Skeletal muscle satellite cell (primary cell): ENCODE results near the gene PPA1.
"Not testable (repeated sequence)": the region's sequence is repeated elsewhere in the genome, so short reads cannot be mapped to it uniquely, and the experiment has no call there.

Experiments used
- H3K27me3 ChIP-seq: 2 replicates; pipeline ENCODE4 v1.7.0; 2013; ENCODE audit warnings: low read length; ENCODE audit not compliant: control insufficient read depth, insufficient read depth
- H3K36me3 ChIP-seq: 2 replicates; pipeline ENCODE4 v1.7.0; 2013; ENCODE audit warnings: mild to moderate bottlenecking, control low read depth, low read length; ENCODE audit not compliant: insufficient read depth
- H3K4me1 ChIP-seq: 2 replicates; pipeline ENCODE4 v1.7.0; 2013; ENCODE audit warnings: low read length; ENCODE audit not compliant: control insufficient read depth, insufficient read depth
- H3K4me2 ChIP-seq: 2 replicates; pipeline ENCODE4 v1.7.0; 2013; ENCODE audit warnings: mild to moderate bottlenecking, low read length
- H3K4me3 ChIP-seq: 2 replicates; pipeline ENCODE4 v1.7.0; 2013; ENCODE audit warnings: low read length
- H3K9ac ChIP-seq: 2 replicates; pipeline ENCODE4 v1.7.0; 2013; ENCODE audit warnings: mild to moderate bottlenecking, low read depth, low read length, moderate library complexity
- H3K9me3 ChIP-seq: replicated peaks from 2 replicates; pipeline ENCODE4 v1.7.0; 2013; ENCODE audit warnings: mild to moderate bottlenecking, control low read depth, low read length

Gene PPA1

DNA sequence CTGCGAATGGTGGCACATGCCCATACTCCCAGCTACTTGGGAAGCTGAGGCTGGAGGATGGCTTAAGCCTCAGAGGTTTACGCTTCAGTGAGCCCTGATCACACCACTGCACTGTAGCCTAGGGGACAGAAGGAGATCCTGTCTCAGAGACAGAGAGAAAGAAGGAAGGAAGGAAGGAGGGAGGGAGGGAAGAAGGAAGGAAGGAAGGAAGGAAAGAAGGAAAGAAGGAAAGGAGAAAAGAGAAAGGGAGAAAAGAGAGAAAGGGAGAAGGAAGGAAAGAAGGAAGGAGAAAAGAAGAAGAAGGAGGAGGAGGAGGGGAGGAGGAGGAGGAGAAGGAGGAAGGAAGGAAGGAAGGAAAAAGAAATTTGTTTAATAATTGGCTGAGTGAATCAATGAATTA lies 49.9 kb downstream of the PPA1 start:
- peaks cover 15% of the 10 kb centered on the region for H3K27me3 ChIP-seq
- peaks cover 6% of the 10 kb centered on the region for H3K9me3 ChIP-seq
- H3K4me1 ChIP-seq: no peaks in the 10 kb centered on the region
- H3K4me2 ChIP-seq: no peak overlapping the region
- no peaks in the 10 kb centered on the region for H3K36me3 ChIP-seq
- no peak overlapping the region for H3K9ac ChIP-seq
- H3K4me3 ChIP-seq: no peak overlapping the region

DNA sequence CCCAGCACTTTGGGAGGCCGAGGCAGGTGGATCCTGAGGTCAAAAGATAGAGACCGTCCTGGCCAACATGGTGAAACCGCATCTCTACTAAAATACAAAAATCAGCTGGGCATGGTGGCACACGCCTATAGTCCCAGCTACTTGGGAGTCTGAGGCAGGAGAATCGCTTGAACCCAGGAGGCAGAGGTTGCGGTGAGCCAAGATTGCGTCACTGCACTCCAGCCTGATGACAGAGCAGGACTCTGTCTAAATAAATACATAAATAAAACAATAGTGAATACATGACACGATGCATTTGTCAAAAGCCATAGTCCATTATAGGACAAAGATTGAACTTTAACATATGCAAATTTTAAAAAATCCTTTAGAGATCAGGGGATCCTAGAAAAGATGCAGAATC lies 54.0 kb downstream of the PPA1 start:
- H3K4me2 ChIP-seq, H3K36me3 ChIP-seq, H3K4me3 ChIP-seq, H3K9ac ChIP-seq, H3K4me1 ChIP-seq, H3K9me3 ChIP-seq: not testable (repeated sequence)
- H3K27me3 ChIP-seq: peaks cover 11% of the 10 kb centered on the region

DNA sequence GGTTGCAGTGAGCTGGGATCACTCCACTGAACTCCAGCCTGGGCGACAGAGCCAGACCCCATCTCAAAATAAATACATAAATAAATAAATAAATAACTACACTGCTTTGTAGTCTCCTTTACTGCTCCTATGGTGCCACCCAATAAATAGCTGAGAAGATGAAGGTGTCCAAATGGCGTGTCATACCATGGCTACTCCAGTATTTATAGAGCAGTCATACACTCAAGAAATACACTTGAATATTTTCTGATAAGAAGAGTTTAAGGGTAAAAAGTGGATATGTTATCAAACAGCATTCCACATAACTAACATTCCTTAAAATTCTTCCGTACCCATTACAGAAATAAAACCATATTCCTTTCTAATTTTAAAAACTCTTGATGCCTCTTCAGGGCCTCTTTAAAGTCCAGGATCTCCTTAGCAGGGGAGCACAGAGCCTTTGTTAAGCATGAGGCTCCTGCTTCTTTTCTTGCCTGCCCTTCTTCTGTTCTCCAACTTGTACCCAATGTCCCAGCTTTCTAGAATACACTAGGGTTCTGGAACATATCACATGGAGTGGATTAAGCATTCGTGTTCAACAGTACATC lies 55.0 kb downstream of the PPA1 start:
- Histone ChIP-seq H3K4me3 (no peak overlapping the region), H3K4me2 (no peak overlapping the region), H3K9ac (no peak overlapping the region), H3K4me1 (peaks cover 6% of the 10 kb centered on the region), H3K27me3 (peaks cover 6% of the 10 kb centered on the region), H3K36me3 (no peaks in the 10 kb centered on the region), H3K9me3 (peaks cover 6% of the 10 kb centered on the region)

DNA sequence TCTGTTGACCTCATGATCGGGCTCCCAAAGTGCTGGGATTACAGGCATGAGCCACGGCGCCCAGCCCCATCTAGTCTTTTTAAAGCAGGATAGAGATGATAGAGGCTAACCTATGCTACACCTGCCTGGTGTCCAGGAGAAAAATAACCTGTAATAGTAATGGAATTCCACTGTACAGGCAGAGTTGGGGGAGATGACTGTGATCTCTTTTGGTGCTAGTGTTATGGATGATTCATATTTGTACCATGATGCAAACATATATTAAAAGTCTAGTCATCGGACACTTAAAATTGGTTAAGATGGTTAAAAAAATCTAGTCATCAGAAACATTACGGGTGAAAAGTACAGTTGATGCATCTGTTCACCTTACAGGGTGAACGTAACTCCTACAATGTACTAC lies 56.8 kb downstream of the PPA1 start:
- Histone ChIP-seq H3K4me1 (peaks cover 6% of the 10 kb centered on the region), H3K4me3 (no peak overlapping the region), H3K9me3 (peaks cover 6% of the 10 kb centered on the region), H3K9ac (no peak overlapping the region), H3K4me2 (no peak overlapping the region), H3K27me3 (no peaks in the 10 kb centered on the region), H3K36me3 (no peaks in the 10 kb centered on the region)

DNA sequence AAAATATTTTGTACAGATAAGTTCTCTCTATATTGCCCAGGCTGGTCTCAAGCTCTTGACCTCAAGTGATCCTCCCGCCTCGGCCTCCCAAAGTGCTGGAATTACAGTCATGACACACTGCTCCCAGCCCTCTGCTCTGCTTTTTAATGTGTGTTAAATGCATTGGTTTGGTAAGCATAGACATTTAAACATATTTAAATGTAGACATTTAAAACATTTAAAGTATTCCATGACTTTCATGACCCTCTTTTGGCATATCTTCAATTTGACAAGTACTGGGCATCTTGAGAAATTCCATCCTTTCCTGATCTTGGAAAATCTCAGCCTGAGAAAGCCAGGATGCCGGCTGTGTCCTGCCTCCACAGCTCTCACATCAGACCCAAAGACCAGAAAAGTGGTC lies 57.7 kb downstream of the PPA1 start:
- no peak overlapping the region for H3K4me2 ChIP-seq

DNA sequence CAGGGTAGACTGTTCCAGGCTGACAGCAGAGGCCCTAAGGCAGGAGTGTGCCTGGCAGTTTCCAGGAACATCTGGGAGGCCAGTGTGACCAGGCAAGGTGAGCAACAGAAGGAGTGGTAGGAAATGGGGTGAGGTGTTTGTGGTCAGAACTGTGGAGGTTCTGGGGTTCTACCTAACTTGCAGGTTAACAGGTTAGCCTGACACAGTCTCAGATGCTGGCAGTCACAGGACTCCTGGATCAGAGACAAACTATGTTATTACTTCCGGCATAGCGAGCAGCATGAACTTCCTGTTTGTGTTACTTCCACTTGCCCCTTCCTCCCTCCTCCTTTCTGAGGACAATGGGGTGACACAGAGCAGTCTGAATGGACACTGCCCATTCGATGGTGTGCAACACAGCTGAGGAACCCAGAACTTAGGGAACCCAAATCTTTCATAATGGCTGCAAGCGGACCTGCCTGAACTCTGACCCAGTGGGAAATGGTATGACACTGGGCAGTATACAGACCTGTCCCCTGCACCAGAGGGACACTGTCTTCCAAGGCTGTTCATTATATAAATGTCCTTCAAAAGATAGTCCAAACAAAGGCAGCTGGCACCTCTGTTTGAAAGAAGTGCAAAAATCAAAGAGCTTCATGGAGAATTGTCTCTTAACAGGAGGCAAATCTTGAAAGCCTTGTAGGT lies 59.0 kb downstream of the PPA1 start:
- peaks cover 11% of the 10 kb centered on the region for H3K4me1 ChIP-seq
- no peak overlapping the region for H3K9ac ChIP-seq
- no peaks in the 10 kb centered on the region for H3K36me3 ChIP-seq
- H3K9me3 ChIP-seq: no peaks in the 10 kb centered on the region
- no peak overlapping the region for H3K4me3 ChIP-seq
- no peaks in the 10 kb centered on the region for H3K27me3 ChIP-seq
- H3K4me2 ChIP-seq: no peak overlapping the region

More for the DNA sequence above, 57.7 kb downstream of the PPA1 start:
- no peak overlapping the region for H3K4me3 ChIP-seq
- no peaks in the 10 kb centered on the region for H3K36me3 ChIP-seq
- no peak overlapping the region for H3K9ac ChIP-seq
- H3K27me3 ChIP-seq: no peaks in the 10 kb centered on the region
- H3K9me3 ChIP-seq: peaks cover 6% of the 10 kb centered on the region
- H3K4me1 ChIP-seq: peaks cover 11% of the 10 kb centered on the region

DNA sequence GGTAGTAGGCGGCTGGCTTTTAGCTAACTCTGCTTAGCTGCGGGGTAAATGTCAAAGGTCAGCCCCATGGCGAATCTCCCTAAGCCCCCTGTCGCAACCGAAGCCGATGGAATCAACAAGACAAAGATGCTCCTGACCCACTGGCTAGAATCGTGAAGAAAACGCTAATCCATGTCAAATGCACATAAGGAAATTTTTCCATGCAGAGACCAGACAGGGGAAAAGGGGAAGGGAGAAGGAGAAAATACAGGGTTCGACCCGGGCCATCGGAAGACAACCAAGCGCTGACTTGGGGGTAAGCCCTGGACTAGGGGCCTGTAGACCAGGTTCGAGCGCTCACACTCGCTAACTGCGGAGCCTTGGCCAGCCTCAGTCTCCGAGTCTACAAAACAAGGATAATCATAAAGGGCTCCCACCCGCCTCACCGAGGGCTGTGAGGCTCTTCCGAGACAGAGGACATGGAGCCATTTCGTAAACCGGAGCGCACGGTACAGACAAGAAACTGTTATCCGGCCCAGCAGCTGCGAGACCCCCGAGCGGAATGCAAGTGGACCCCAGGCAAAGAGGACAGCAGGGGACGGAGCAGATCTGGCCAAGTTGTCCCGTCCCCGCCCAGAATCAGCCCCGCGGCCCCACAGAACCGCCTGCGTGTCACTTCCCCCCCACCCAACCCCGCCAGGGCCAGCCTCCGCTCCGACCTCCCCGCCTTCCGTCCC lies 63.4 kb downstream of the PPA1 start:
- Histone ChIP-seq H3K4me1 (peaks cover 33% of the 10 kb centered on the region), H3K9me3 (no peaks in the 10 kb centered on the region), H3K27me3 (no peaks in the 10 kb centered on the region), H3K9ac (peak overlapping the region; percentile 99), H3K4me2 (peak overlapping the region; percentile 88), H3K36me3 (peaks cover 27% of the 10 kb centered on the region), H3K4me3 (peak overlapping the region; percentile 93)

DNA sequence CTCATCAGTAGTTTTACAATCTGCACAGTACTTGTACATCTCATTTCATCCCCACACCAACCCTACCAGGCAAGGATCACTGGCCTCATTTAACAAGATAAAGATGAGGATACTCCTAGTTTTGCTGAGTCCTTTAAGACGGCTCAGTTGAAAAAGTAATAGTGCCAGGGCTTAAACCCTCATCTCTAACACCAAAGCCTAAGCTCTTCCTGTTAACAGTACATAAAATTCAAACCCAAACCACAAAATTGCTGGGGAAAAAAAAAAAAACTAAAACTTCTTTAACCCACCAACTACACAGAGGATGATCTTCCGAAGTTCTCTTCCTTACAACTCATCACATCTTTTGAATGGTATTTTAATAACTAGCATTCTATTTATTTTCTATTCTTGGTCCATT lies 64.2 kb downstream of the PPA1 start:
- H3K4me1 ChIP-seq: peaks cover 30% of the 10 kb centered on the region
- H3K9ac ChIP-seq: peak overlapping the region; percentile 99

DNA sequence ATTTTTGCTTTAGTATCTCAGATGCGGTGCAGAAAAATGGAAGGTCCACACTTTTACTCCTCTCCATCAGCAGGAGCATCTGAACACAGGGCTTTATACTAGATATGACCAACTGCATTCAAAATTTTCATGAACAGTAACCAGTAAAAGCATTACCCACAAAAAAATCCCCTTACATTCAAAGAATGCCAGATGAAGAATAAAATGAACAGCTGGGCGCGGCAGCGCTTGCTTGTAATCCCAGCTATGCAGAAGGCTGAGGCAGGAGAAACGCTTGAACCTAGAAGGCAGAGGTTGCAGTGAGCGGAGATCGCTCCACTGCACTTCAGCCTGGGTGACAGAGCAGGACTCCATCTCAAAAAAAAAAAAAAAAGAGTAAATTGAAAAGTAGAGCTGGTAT lies 66.0 kb downstream of the PPA1 start:
- Histone ChIP-seq H3K4me2 (peak overlapping the region; percentile 88), H3K27me3 (no peaks in the 10 kb centered on the region), H3K4me1 (peaks cover 32% of the 10 kb centered on the region), H3K4me3 (peak overlapping the region; percentile 48), H3K9ac (peak overlapping the region; percentile 39), H3K9me3 (no peaks in the 10 kb centered on the region), H3K36me3 (peaks cover 48% of the 10 kb centered on the region)

More for the DNA sequence above, 64.2 kb downstream of the PPA1 start:
- H3K9me3 ChIP-seq: no peaks in the 10 kb centered on the region
- peak overlapping the region; percentile 88 for H3K4me2 ChIP-seq
- no peaks in the 10 kb centered on the region for H3K27me3 ChIP-seq
- H3K4me3 ChIP-seq: peak overlapping the region; percentile 93
- H3K36me3 ChIP-seq: peaks cover 35% of the 10 kb centered on the region

DNA sequence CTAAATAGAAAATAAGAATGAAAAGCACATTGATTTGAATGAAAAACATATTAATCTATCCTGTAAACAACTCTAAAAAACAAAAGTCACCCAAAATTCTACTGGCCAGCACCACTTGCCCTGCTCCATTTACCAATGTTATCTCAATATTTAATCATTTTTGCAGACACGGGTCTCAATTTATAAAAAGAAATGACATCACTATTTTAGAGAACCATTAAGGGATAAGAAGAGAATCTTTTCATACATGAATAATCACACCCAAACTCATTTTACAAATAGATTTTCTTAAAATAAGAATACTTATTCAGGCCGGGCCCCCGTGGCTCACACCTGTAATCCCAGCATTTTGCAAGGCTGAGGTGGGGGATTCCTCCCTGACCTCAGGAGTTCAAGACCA lies 66.8 kb downstream of the PPA1 start:
- no peak overlapping the region for H3K4me2 ChIP-seq
- peaks cover 56% of the 10 kb centered on the region for H3K36me3 ChIP-seq
- H3K4me1 ChIP-seq: peaks cover 32% of the 10 kb centered on the region
- no peak overlapping the region for H3K4me3 ChIP-seq
- H3K9me3 ChIP-seq: no peaks in the 10 kb centered on the region
- no peaks in the 10 kb centered on the region for H3K27me3 ChIP-seq
- H3K9ac ChIP-seq: no peak overlapping the region

DNA sequence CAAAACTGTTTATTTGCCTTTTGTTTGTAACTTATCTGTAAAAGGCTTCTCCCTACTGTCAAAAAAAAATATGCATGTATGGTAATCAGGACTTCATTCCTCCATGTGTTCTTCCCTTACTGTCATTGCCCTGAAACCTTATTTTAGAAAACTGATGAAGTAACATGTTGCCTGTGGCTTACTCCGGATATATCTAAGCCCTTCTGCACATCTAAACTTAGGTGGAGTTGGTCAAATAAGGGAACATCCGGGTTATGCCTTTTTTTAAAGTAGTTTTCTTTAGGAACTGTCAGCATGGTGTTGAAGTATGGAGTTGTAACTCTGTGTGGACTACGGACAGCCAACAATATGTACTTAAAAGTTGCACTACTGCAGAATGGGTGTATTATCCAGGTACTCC lies 69.1 kb downstream of the PPA1 start:
- no peaks in the 10 kb centered on the region for H3K9me3 ChIP-seq
- no peak overlapping the region for H3K4me3 ChIP-seq
- H3K9ac ChIP-seq: no peak overlapping the region
- peaks cover 74% of the 10 kb centered on the region for H3K36me3 ChIP-seq
- H3K4me1 ChIP-seq: peaks cover 27% of the 10 kb centered on the region
- no peaks in the 10 kb centered on the region for H3K27me3 ChIP-seq
- no peak overlapping the region for H3K4me2 ChIP-seq
